Measurements from ENCODE around the gene C3orf38. TPM values are rescaled to one million over a fixed set of nuclear protein-coding genes. Genes with fewer than 3 reads are reported as not detected.

Gene C3orf38
- total RNA-seq, 1 experiment from 2014 or later = 32.5 TPM

Other genes with a start within 250 kb of the C3orf38 start
- 12.5 and 13.0 TPM in 2 replicates for gene CGGBP1, start 91.0 kb upstream of the C3orf38 start, total RNA-seq (2014; rRNA removed; shearing (Covaris generic))
- gene ZNF654, start 90.7 kb upstream of the C3orf38 start, total RNA-seq (2014; rRNA removed; shearing (Covaris generic)) = 7.9 and 9.1 TPM in 2 replicates

All from G401 (cell line).